Mammary epithelial cell (primary cell): Measurements from ENCODE around the gene FUT7.

Experiments used
- CTCF ChIP-seq, 2 donors: IDR thresholded peaks in 1 of 2; conservative IDR thresholded peaks in 1 of 2; 2 replicates each; pipeline ENCODE4 v1.5.1; 2011 to 2012; ENCODE audit warnings: inconsistent platforms in 2 of 2, low read length in 2 of 2, mild to moderate bottlenecking in 2 of 2, control low read depth in 1 of 2, low read depth in 1 of 2; ENCODE audit not compliant: insufficient read depth in 1 of 2; ENCODE audit errors: extremely low read depth in 1 of 2
- EZH2 ChIP-seq: IDR thresholded peaks from 2 replicates; pipeline ENCODE4 v1.6.1; 2012; ENCODE audit warnings: low read length, inconsistent platforms, borderline replicate concordance

GRCh38 chr9:137025517-137025966 lies 6.3 kb downstream of the FUT7 start:
- TF ChIP-seq CTCF (conservative IDR thresholded peaks at IDR 0.05 in 1 of 2, IDR thresholded peaks at IDR 0.05 in 1 of 2; ENCODE audit: extremely low read depth in 1 of 2, insufficient read depth in 1 of 2, low read depth in 1 of 2, low read length in 2 of 2) (peak in 1 of 2 donors; percentile 28), EZH2 (no peak)
